ENCODE measurements around the gene UROS.

Gene UROS

DNA sequence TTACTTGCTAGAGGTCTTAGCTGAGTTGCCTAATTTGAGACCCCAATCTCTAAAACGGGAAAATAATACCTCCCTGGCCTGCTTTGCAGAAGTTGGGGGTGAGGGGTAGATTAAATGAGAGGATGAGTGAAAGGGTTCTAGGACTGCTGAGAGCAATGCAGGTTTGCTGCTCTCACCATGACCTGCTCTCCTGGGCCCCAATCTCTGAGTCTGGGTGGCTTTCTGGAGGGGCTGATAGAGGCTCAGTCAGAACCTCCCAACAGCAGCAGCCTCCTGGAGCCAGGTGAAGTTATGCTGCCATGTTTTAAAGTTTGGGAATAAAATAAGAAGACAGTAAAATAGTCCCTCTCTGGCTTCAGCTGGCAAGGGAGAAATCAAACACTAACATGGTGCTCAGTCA is 7.3 kb downstream of the UROS start:
- ATAC-seq (ENCODE audit: low read depth), result no peak
- Mint-ChIP-seq H3K27me3 (no peaks in the 10 kb centered on the region), H3K36me3 (peaks cover 22% of the 10 kb centered on the region), H3K4me3 (no peak overlapping the region), H3K27ac (no peak overlapping the region), H3K9me3 (no peaks in the 10 kb centered on the region), H3K4me1 (peaks cover 3% of the 10 kb centered on the region)
- DNase-seq (ENCODE audit: low spot score in 2 of 2), result no peak

DNA sequence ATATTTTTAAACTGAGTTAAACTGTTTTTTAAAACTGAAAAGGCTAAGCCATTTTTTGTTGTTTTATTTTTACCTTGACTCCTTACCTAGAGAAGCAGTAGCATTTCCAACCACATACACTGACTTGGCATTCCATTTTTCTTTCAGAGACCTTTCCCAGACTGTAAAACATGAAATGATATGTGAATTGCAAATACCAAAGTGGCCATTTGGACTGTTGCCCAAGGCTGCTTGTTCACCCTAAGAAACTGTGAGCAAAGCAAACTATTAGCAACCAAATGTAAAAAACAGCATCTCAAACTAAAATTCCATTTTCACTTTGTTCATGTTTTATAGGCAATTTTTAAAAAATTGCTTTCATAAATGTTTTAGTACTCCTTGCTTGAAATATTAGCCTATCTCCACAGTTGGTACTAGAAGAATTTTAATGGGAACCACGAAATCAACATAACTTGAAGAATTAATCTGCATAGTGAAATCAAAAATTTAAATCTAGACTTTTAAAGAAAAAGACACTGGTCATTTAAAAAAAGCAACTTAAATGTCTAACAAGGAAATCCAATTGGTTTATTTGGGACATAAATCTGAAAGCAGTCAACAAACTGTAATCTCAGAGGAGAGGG is 10.8 kb downstream of the UROS start:
- H3K4me1 Mint-ChIP-seq, result peaks cover under 1% of the 10 kb centered on the region
- DNase-seq (ENCODE audit: low spot score in 2 of 2) (no peak), ATAC-seq (ENCODE audit: low read depth) (no peak)
- no peak overlapping the region for H3K27ac Mint-ChIP-seq
- H3K9me3 Mint-ChIP-seq, result no peaks in the 10 kb centered on the region
- H3K36me3 Mint-ChIP-seq, result peaks cover 38% of the 10 kb centered on the region
- H3K27me3 Mint-ChIP-seq, result no peaks in the 10 kb centered on the region
- no peak overlapping the region for H3K4me3 Mint-ChIP-seq

DNA sequence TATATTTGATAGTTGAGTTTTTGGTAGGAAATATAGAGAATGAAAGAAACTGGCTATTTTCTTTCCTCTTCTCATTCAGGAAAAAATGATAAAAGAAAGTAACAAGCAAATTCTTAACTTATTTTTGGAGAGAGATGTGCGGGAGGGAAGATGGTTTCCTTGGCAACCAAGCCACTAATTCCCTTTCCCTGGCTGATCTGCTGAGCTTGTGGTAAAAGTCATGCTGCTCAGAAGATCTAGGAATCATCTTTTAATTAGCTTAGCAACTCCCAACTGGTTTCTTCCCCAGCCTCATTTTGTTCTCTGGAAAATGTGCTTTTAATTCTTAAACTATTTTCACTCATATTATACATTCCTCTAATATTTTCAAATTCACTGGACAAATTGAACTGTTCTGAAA is 11.8 kb downstream of the UROS start:
- Mint-ChIP-seq H3K9me3 (no peaks in the 10 kb centered on the region), H3K4me3 (no peak overlapping the region), H3K27ac (no peak overlapping the region), H3K36me3 (peaks cover 47% of the 10 kb centered on the region), H3K4me1 (no peaks in the 10 kb centered on the region), H3K27me3 (no peaks in the 10 kb centered on the region)
- no peak for DNase-seq (ENCODE audit: low spot score in 2 of 2)
- ATAC-seq (ENCODE audit: low read depth), result no peak

DNA sequence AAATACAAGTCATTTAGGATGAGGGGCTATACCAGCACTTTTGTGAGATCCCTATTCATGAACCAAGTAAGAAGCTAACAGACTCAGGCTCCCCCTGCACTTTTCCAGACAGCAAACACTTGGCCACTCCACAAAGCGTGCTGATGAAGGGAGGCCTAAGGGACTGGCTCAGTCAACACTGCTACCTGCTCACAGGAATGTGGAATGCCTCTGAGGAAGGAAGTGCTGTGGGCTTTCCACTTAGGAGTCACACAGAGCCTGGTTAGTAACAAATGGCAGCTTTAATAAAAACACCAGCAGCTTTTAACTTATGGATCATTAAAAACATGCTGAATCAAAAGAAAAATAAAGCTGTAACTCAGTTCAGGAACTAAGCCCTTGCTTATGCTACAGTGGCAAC is 15.0 kb downstream of the UROS start:
- no peak for ATAC-seq (ENCODE audit: low read depth)
- no peak for DNase-seq (ENCODE audit: low spot score in 2 of 2)
- Mint-ChIP-seq H3K4me3 (no peak overlapping the region), H3K27ac (no peak overlapping the region), H3K4me1 (no peaks in the 10 kb centered on the region), H3K9me3 (no peaks in the 10 kb centered on the region), H3K36me3 (peaks cover 38% of the 10 kb centered on the region), H3K27me3 (no peaks in the 10 kb centered on the region)

DNA sequence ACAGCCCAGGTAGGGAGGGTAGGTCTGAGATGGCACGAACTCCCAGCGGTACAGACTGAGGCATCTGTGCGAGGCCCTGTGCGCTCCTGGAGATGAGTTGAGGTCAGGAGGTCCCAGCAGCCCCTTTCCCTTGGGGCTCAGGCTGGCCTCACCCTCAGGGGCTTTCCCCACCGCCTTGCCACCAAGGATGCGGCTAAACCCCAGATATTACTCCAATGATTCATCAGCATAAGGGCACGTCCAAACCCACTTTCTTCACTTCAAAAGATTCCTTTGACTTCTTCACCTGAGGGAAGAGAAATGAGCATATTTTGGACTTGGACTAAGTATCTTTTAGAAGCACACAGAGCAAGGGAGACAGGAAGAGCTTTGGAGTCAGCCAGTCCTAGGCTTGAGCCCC is 20.3 kb downstream of the UROS start:
- Mint-ChIP-seq H3K4me3 (no peak overlapping the region), H3K9me3 (no peaks in the 10 kb centered on the region), H3K36me3 (peaks cover 27% of the 10 kb centered on the region), H3K27ac (no peak overlapping the region), H3K4me1 (no peaks in the 10 kb centered on the region), H3K27me3 (no peaks in the 10 kb centered on the region)
- DNase-seq (ENCODE audit: low spot score in 2 of 2) (no peak), ATAC-seq (ENCODE audit: low read depth) (no peak)

DNA sequence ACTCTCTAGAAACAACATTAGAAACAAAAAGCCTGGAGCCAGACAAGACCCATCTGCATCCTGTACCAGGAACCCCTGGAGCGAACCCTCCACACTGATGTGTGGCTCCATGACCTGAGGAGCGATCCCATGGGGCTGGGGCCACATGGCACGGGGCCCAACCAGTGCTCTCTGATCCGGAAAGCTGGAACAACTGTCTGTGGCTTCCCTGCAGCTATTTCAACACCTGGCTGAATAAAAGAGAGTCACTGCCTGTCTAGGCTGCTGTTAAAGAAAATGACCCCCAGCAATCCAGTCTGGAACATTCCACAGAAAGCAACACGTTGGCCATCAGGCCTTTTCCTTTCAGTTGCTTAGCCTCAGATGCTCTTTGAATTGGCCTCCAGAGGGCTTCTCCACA is 20.9 kb downstream of the UROS start:
- Mint-ChIP-seq H3K4me1 (no peaks in the 10 kb centered on the region), H3K4me3 (no peak overlapping the region), H3K9me3 (no peaks in the 10 kb centered on the region), H3K27me3 (no peaks in the 10 kb centered on the region), H3K27ac (no peak overlapping the region), H3K36me3 (peaks cover 22% of the 10 kb centered on the region)
- no peak for ATAC-seq (ENCODE audit: low read depth)
- DNase-seq (ENCODE audit: low spot score in 2 of 2), result no peak

DNA sequence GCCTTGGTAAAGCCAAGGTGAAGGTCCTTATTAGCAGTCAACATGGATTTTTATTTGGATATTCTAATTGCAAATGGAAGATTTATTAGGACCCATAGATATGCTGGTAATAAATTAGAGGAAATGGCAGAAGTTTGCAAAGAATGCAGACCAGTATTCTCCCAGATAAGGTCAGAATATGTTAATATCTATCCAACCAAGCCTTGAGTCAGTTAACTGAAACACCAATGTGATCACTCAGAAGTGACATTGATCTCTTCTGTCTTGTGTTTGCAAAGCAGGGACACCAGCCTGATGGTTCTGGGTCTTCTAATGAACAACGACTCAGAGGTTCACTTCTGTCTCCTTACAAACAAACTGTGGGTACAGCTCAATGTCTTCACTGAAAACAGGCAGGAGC is 21.5 kb downstream of the UROS start:
- H3K27me3 Mint-ChIP-seq, result no peaks in the 10 kb centered on the region
- DNase-seq (ENCODE audit: low spot score in 2 of 2) (no peak), ATAC-seq (ENCODE audit: low read depth) (no peak)
- no peaks in the 10 kb centered on the region for H3K4me1 Mint-ChIP-seq
- H3K27ac Mint-ChIP-seq, result no peak overlapping the region
- no peaks in the 10 kb centered on the region for H3K9me3 Mint-ChIP-seq
- peaks cover 17% of the 10 kb centered on the region for H3K36me3 Mint-ChIP-seq
- no peak overlapping the region for H3K4me3 Mint-ChIP-seq

DNA sequence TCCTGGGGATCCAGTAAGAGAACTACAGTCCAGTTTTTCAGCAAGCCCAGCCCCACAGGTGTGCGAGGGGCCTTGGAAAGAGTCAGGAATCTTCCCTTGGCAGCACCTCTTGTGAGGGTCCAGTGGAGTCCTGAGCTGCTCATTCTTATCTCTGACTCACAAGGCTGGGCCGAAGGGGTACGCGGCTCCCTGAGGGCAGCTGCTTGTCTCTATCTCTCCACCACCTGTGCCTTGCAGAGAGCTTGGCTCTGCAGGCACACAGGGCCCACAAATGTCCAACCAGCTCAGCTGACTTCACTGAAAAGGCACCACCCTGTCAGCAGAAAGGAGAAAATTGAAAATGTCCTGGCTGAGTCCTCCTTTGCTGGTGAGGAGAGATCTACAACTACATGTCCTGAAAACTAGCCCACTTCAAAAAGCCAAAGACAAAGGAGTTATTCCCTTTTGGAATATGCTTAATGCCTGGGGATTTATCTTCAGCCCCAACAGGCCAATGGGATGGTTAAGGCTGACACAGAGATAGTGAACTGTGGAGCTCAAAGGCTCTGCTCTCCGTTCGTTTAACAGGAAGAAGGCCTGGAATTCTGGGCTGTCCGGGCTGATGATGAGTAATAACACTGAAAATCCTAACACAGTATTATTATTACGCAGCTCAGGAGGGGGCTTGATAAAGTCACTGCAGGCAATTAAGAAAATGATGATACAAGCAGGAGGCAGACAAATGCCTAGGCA is 23.4 kb downstream of the UROS start:
- H3K36me3 Mint-ChIP-seq, result peaks cover 15% of the 10 kb centered on the region
- no peak overlapping the region for H3K27ac Mint-ChIP-seq
- no peaks in the 10 kb centered on the region for H3K4me1 Mint-ChIP-seq
- H3K27me3 Mint-ChIP-seq, result no peaks in the 10 kb centered on the region
- H3K9me3 Mint-ChIP-seq, result no peaks in the 10 kb centered on the region
- H3K4me3 Mint-ChIP-seq, result no peak overlapping the region
- ATAC-seq (ENCODE audit: low read depth) (no peak), DNase-seq (ENCODE audit: low spot score in 2 of 2) (no peak)

DNA sequence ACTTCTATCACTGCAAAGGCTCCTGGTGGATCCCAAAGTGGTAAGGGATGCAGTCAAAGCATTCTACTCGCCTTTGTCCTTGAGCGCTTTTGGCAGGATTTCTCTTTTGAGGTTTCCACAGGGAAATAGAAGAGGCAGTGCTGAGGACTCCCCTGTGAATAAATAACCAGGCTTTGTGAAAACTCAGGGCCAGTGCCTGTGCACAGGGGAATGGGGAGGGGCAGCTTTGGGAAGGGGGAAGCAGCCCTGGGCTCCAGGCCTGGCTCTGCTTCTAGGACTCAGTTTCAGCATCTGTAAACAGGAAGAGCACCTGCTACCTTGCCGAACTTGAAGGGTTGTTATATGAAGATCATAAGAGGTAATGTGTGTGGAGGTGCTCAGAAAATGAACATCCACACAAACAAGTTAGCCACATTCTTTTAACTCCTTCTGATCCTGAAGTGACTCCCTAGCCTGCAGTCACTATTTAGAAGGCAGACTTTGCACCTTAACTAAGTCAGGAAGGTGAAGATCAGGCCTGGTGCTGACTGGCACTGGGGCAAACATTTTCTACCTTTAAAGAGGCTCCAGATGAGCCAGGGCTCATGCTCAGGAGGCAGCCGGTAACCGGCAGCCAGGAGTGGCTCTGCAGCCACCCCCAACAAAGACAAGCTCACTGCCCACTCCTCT is 24.9 kb downstream of the UROS start:
- no peak overlapping the region for H3K27ac Mint-ChIP-seq

DNA sequence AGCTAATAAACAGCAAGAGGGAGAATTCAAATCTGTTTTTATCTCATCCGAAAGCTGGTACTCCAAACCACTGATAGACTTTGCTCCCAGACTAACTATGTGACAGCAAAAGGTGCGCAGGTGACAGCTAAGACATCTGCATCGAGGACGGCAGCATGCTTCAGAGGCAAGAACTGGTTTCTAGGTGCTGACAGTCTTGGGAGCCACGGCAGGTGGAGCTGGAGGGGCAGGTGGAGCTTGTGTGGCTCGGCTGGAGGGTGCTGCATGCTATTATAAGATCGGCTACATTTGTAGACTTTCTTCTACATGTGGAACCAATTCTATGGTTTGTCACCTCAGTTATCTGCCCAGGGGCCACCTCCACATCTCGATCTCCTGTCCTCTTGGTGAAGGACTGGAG is 25.6 kb downstream of the UROS start:
- peaks cover 25% of the 10 kb centered on the region for H3K36me3 Mint-ChIP-seq
- no peak overlapping the region for H3K27ac Mint-ChIP-seq
- H3K9me3 Mint-ChIP-seq, result no peaks in the 10 kb centered on the region
- no peaks in the 10 kb centered on the region for H3K4me1 Mint-ChIP-seq
- no peaks in the 10 kb centered on the region for H3K27me3 Mint-ChIP-seq
- H3K4me3 Mint-ChIP-seq, result no peak overlapping the region
- DNase-seq (ENCODE audit: low spot score in 2 of 2) (no peak), ATAC-seq (ENCODE audit: low read depth) (no peak)

More for the DNA sequence above, 24.9 kb downstream of the UROS start:
- peaks cover 21% of the 10 kb centered on the region for H3K36me3 Mint-ChIP-seq
- DNase-seq (ENCODE audit: low spot score in 2 of 2) (no peak), ATAC-seq (ENCODE audit: low read depth) (no peak)
- H3K27me3 Mint-ChIP-seq, result no peaks in the 10 kb centered on the region
- no peaks in the 10 kb centered on the region for H3K4me1 Mint-ChIP-seq
- H3K4me3 Mint-ChIP-seq, result no peak overlapping the region
- no peaks in the 10 kb centered on the region for H3K9me3 Mint-ChIP-seq

DNA sequence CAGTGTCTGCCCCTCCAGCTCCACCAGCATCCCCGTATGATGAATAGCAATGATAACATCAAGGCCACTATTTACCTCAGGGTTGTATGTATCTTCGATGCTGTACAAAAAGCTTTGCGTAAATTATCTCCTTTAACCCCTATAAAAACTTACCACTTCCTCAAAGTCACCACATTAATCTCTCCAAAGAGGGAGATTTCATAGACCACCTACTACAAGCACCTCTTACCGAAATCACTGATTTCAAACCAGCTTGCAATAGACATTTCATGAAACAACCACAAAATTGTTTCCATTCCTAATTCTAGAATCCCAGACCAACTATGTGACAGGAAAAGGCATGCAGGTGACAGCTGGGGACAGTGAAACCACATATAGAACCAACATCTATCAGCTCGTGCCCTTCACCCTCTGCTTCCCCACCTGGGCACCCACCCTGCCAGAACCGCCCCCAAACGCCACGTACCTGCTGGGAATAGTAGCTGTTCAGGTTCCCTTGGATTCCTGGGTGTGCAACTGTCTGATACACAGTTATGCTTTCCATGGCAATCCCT is 27.3 kb downstream of the UROS start:
- no peak overlapping the region for H3K4me3 Mint-ChIP-seq
- H3K27ac Mint-ChIP-seq, result no peak overlapping the region
- no peak for ATAC-seq (ENCODE audit: low read depth)
- DNase-seq (ENCODE audit: low spot score in 2 of 2), result no peak
- H3K27me3 Mint-ChIP-seq, result no peaks in the 10 kb centered on the region
- H3K36me3 Mint-ChIP-seq, result peaks cover 34% of the 10 kb centered on the region
- no peaks in the 10 kb centered on the region for H3K4me1 Mint-ChIP-seq
- H3K9me3 Mint-ChIP-seq, result no peaks in the 10 kb centered on the region

DNA sequence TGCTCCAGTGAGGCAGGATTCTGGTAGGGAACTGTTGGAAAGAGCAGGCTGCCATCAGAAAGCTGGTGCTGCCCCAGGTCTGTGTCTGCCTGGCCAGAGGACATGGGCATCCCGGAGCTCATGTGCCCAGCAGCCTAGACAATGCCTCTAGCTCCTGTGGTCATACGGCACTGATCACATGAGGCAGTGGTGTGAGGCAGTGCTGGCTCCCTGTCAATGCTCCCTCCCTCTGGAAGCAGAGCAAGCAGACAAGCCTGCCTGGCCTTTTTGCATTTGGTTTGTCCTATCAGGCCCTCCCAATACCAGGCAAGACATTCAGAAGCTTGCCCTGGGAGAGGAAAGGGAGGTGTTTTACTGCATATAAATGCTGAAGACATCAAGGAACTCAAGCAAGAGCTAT is 27.9 kb downstream of the UROS start:
- H3K27me3 Mint-ChIP-seq, result no peaks in the 10 kb centered on the region
- no peak for DNase-seq (ENCODE audit: low spot score in 2 of 2)
- H3K4me1 Mint-ChIP-seq, result no peaks in the 10 kb centered on the region
- no peaks in the 10 kb centered on the region for H3K9me3 Mint-ChIP-seq
- no peak overlapping the region for H3K27ac Mint-ChIP-seq
- H3K36me3 Mint-ChIP-seq, result peaks cover 33% of the 10 kb centered on the region
- ATAC-seq (ENCODE audit: low read depth), result no peak
- H3K4me3 Mint-ChIP-seq, result no peak overlapping the region

DNA sequence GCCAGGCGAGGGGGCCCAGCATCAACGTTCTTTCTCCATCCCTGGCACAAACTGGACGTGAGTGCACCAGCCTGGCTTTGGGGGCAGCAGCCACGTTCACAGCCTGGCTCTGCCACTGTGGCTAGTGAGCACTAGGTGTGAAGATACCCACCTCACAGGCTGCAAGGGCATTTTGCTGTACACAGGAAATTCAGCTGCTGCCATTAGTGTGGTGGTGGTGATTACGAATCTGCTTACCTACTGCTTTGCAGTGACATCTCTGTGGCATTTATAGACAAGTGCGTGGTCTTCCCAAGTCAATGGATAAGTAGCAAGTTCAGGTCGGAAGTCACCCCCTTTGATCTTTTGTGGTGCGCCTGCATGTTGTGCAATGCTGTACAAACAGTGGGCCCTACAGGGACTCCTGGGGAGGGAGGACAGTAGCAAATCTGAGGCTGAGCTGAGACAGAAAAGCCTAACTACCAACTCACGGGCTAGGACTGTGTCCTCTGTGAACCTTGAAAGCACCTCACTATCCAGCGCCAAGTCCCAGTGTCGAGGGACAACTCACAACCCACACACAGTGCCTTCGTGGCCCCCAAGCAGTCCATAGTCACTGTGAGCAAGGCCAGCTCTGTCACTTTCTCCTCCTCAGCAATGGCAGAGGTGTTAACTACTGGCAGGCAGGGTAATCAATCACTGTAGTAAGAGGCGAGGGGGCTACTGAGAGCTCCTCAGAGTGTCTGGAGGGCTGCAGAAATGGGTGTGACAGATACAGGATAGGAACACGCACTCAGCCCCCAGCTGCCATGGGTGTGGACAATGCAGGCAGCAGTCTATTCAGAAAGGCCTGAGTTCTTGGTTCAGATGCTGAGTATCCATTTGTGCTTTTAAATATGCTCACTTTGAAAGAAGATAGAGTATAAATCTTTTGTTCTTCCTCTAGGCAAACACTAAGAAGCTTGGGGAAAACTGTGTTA is 30.4 kb downstream of the UROS start:
- ATAC-seq (ENCODE audit: low read depth) (no peak), DNase-seq (ENCODE audit: low spot score in 2 of 2) (no peak)
- H3K4me3 Mint-ChIP-seq, result no peak overlapping the region
- peaks cover 43% of the 10 kb centered on the region for H3K36me3 Mint-ChIP-seq
- H3K4me1 Mint-ChIP-seq, result peaks cover 2% of the 10 kb centered on the region
- no peaks in the 10 kb centered on the region for H3K9me3 Mint-ChIP-seq
- no peaks in the 10 kb centered on the region for H3K27me3 Mint-ChIP-seq
- no peak overlapping the region for H3K27ac Mint-ChIP-seq
